IPS-18c (cell line): ENCODE results near the gene AFF1.
"Not testable (repeated sequence)": the region's sequence is repeated elsewhere in the genome, so short reads cannot be mapped to it uniquely, and the experiment has no call there.

Experiments used
- H3K4me3 ChIP-seq: 2 replicates; pipeline ENCODE4 v1.7.0; 2013; ENCODE audit warnings: low read depth, mild to moderate bottlenecking, low read length, moderate library complexity; ENCODE audit not compliant: insufficient read depth
- H3K9me3 ChIP-seq: one replicate; pipeline ENCODE4 v1.6.1; 2013; ENCODE audit warnings: mild to moderate bottlenecking, low read length, moderate library complexity; ENCODE audit not compliant: control insufficient read depth, insufficient read depth

Gene AFF1

GRCh38 chr4:87032884-87033533 lies 98.2 kb downstream of the AFF1 start:
- Histone ChIP-seq H3K9me3 (no peaks in the 10 kb centered on the region), H3K4me3 (no peak overlapping the region)

- H3K9me3 ChIP-seq: no peaks in the 10 kb centered on the region
- H3K4me3 ChIP-seq: no peak overlapping the region
Measured at GRCh38 chr4:87033902-87034301, 99.1 kb downstream of the AFF1 start.

GRCh38 chr4:87034527-87034926 lies 99.7 kb downstream of the AFF1 start:
- H3K4me3 ChIP-seq: no peak overlapping the region
- H3K9me3 ChIP-seq: no peaks in the 10 kb centered on the region

GRCh38 chr4:87035881-87036509 lies 101.2 kb downstream of the AFF1 start:
- no peak overlapping the region for H3K4me3 ChIP-seq
- H3K9me3 ChIP-seq: no peaks in the 10 kb centered on the region

- Histone ChIP-seq H3K4me3 (no peak overlapping the region), H3K9me3 (no peaks in the 10 kb centered on the region)
Measured at GRCh38 chr4:87036713-87037112, 101.9 kb downstream of the AFF1 start.

- not testable (repeated sequence) for H3K4me3 ChIP-seq, H3K9me3 ChIP-seq
Measured at GRCh38 chr4:87037171-87037570, 102.4 kb downstream of the AFF1 start.

- no peaks in the 10 kb centered on the region for H3K9me3 ChIP-seq
Measured at GRCh38 chr4:87037671-87038334, 103.0 kb downstream of the AFF1 start.

GRCh38 chr4:87038837-87039615 lies 104.2 kb downstream of the AFF1 start:
- no peak overlapping the region for H3K4me3 ChIP-seq
- no peaks in the 10 kb centered on the region for H3K9me3 ChIP-seq

More at GRCh38 chr4:87037671-87038334, 103.0 kb downstream of the AFF1 start:
- no peak overlapping the region for H3K4me3 ChIP-seq

- Histone ChIP-seq H3K4me3 (no peak overlapping the region), H3K9me3 (no peaks in the 10 kb centered on the region)
Measured at GRCh38 chr4:87041141-87041540, 106.3 kb downstream of the AFF1 start.

GRCh38 chr4:87042221-87042620 lies 107.4 kb downstream of the AFF1 start:
- Histone ChIP-seq H3K4me3 (no peak overlapping the region), H3K9me3 (no peaks in the 10 kb centered on the region)

- no peaks in the 10 kb centered on the region for H3K9me3 ChIP-seq
- H3K4me3 ChIP-seq: no peak overlapping the region
Measured at GRCh38 chr4:87042986-87043820, 108.4 kb downstream of the AFF1 start.

GRCh38 chr4:87044511-87045233 lies 109.9 kb downstream of the AFF1 start:
- no peak overlapping the region for H3K4me3 ChIP-seq

GRCh38 chr4:87045234-87045558 lies 110.4 kb downstream of the AFF1 start:
- Histone ChIP-seq H3K9me3 (no peaks in the 10 kb centered on the region), H3K4me3 (no peak overlapping the region)

More at GRCh38 chr4:87044511-87045233, 109.9 kb downstream of the AFF1 start:
- no peaks in the 10 kb centered on the region for H3K9me3 ChIP-seq

GRCh38 chr4:87045659-87046058 lies 110.8 kb downstream of the AFF1 start:
- Histone ChIP-seq H3K9me3 (no peaks in the 10 kb centered on the region), H3K4me3 (no peak overlapping the region)

GRCh38 chr4:87046121-87046551 lies 111.3 kb downstream of the AFF1 start:
- H3K4me3 ChIP-seq: no peak overlapping the region

GRCh38 chr4:87047281-87047798 lies 112.5 kb downstream of the AFF1 start:
- Histone ChIP-seq H3K4me3 (no peak overlapping the region), H3K9me3 (no peaks in the 10 kb centered on the region)

More at GRCh38 chr4:87046121-87046551, 111.3 kb downstream of the AFF1 start:
- no peaks in the 10 kb centered on the region for H3K9me3 ChIP-seq
